ENCODE data around the gene CACNA2D2. TPM values are rescaled to one million over a fixed set of nuclear protein-coding genes. Genes with fewer than 3 reads are reported as not detected.

The CACNA2D2 gene
- total RNA-seq, 1 experiment from 2014 or later: 22.0 TPM

DNA sequence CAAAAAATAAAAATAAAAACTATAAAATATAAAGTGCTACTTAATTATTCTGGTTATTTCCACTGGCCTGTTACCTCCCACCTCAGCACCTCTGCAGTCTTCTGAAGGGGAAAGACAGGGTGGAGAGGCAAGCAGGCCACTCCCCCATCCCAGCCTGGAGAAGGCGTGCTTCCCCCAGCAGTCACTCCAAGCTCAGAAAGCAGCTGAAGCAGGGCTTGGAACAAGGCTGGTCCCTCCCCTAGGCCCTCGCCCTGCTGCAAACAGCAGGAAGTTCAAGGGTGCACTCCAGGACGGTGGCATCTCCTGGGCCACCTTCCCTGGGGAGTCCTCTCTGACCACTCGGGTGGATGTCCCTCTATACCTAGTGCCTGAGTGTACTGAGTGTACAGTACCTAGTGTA lies 21.4 kb downstream of the CACNA2D2 start (continued):
- no peak for TF ChIP-seq ELF4 (CRISPR knock-in tag; IDR thresholded peaks at IDR 0.05; ENCODE audit: low read depth)
- no peak for TF ChIP-seq FOXK1 (CRISPR knock-in tag; IDR thresholded peaks at IDR 0.05)
- TF ChIP-seq ZNF263 (CRISPR knock-in tag; IDR thresholded peaks at IDR 0.05; ENCODE audit: low read depth): no peak

DNA sequence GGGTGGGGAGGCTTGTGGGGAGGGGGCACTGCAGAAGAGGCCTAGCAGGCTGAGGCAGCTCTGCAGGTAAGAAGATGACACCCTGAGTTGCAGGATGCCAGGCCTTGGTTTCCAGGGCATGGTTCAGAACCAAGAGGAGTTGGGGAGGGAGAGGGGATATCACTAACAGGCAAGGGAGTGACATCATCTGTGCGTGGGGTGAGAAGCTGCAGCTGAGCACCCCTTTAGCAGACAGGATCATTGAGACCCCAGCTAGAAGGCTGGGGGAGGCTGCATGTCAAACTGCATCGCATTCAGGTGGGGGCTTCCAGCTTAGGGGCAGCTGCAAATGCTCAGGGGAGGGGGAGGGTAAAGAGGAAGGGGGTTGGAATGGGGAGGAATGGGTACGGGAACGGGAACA lies 23.0 kb downstream of the CACNA2D2 start:
- H3K36me3 Mint-ChIP-seq: peaks cover 3% of the 10 kb centered on the region; the same call in 1 of the 2 replicates
- ATAC-seq (no peak), DNase-seq (ENCODE audit: low spot score) (no peak)
- no peak overlapping the region for H3K27ac Mint-ChIP-seq
- H3K9me3 Mint-ChIP-seq: no peaks in the 10 kb centered on the region
- no peaks in the 10 kb centered on the region; the same call in 1 of the 2 replicates for H3K27me3 Mint-ChIP-seq (ENCODE audit: low read depth)
- ChIA-PET POLR2A (no interaction called here), CTCF (interaction anchor here (1.0 to 1.2 kb wide), 2 partner anchors 15 to 36 kb away, joined by 3 read pairs; no protein-coding TSS in a partner anchor)
- no peak overlapping the region for H3K4me3 Mint-ChIP-seq
- H3K4me1 Mint-ChIP-seq: peaks cover 42% of the 10 kb centered on the region
- TF ChIP-seq HMGA2 (CRISPR knock-in tag; IDR thresholded peaks at IDR 0.05) (no peak), IRF2 (CRISPR knock-in tag; IDR thresholded peaks at IDR 0.05; ENCODE audit: borderline replicate concordance, low read depth) (no peak), JAZF1 (CRISPR knock-in tag; IDR thresholded peaks at IDR 0.05) (no peak), TCF7 (CRISPR knock-in tag; IDR thresholded peaks at IDR 0.05; ENCODE audit: low read depth) (no peak), TEAD1 (CRISPR knock-in tag; IDR thresholded peaks at IDR 0.05) (no peak), RELA (CRISPR knock-in tag; IDR thresholded peaks at IDR 0.05; ENCODE audit: borderline replicate concordance) (no peak), GRHL2 (CRISPR knock-in tag; IDR thresholded peaks at IDR 0.05; ENCODE audit: insufficient replicate concordance, severe bottlenecking) (no peak), ZNF121 (CRISPR knock-in tag; IDR thresholded peaks at IDR 0.05) (no peak), PRRX2 (CRISPR knock-in tag; IDR thresholded peaks at IDR 0.05) (no peak), SMAD4 (CRISPR knock-in tag; IDR thresholded peaks at IDR 0.05) (no peak), FOXJ3 (CRISPR knock-in tag; IDR thresholded peaks at IDR 0.05; ENCODE audit: borderline replicate concordance) (no peak), ZBTB21 (CRISPR knock-in tag; IDR thresholded peaks at IDR 0.05; ENCODE audit: borderline replicate concordance) (no peak)
- TF ChIP-seq, protein P1, sequence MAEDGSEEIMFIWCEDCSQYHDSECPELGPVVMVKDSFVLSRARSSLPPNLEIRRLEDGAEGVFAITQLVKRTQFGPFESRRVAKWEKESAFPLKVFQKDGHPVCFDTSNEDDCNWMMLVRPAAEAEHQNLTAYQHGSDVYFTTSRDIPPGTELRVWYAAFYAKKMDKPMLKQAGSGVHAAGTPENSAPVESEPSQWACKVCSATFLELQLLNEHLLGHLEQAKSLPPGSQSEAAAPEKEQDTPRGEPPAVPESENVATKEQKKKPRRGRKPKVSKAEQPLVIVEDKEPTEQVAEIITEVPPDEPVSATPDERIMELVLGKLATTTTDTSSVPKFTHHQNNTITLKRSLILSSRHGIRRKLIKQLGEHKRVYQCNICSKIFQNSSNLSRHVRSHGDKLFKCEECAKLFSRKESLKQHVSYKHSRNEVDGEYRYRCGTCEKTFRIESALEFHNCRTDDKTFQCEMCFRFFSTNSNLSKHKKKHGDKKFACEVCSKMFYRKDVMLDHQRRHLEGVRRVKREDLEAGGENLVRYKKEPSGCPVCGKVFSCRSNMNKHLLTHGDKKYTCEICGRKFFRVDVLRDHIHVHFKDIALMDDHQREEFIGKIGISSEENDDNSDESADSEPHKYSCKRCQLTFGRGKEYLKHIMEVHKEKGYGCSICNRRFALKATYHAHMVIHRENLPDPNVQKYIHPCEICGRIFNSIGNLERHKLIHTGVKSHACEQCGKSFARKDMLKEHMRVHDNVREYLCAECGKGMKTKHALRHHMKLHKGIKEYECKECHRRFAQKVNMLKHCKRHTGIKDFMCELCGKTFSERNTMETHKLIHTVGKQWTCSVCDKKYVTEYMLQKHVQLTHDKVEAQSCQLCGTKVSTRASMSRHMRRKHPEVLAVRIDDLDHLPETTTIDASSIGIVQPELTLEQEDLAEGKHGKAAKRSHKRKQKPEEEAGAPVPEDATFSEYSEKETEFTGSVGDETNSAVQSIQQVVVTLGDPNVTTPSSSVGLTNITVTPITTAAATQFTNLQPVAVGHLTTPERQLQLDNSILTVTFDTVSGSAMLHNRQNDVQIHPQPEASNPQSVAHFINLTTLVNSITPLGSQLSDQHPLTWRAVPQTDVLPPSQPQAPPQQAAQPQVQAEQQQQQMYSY (CRISPR knock-in tag; IDR thresholded peaks at IDR 0.05): no peak
- TF ChIP-seq, protein P2, sequence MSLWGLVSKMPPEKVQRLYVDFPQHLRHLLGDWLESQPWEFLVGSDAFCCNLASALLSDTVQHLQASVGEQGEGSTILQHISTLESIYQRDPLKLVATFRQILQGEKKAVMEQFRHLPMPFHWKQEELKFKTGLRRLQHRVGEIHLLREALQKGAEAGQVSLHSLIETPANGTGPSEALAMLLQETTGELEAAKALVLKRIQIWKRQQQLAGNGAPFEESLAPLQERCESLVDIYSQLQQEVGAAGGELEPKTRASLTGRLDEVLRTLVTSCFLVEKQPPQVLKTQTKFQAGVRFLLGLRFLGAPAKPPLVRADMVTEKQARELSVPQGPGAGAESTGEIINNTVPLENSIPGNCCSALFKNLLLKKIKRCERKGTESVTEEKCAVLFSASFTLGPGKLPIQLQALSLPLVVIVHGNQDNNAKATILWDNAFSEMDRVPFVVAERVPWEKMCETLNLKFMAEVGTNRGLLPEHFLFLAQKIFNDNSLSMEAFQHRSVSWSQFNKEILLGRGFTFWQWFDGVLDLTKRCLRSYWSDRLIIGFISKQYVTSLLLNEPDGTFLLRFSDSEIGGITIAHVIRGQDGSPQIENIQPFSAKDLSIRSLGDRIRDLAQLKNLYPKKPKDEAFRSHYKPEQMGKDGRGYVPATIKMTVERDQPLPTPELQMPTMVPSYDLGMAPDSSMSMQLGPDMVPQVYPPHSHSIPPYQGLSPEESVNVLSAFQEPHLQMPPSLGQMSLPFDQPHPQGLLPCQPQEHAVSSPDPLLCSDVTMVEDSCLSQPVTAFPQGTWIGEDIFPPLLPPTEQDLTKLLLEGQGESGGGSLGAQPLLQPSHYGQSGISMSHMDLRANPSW (CRISPR knock-in tag; conservative IDR thresholded peaks at IDR 0.05; ENCODE audit: low read depth): no peak
- TF ChIP-seq, protein P3, sequence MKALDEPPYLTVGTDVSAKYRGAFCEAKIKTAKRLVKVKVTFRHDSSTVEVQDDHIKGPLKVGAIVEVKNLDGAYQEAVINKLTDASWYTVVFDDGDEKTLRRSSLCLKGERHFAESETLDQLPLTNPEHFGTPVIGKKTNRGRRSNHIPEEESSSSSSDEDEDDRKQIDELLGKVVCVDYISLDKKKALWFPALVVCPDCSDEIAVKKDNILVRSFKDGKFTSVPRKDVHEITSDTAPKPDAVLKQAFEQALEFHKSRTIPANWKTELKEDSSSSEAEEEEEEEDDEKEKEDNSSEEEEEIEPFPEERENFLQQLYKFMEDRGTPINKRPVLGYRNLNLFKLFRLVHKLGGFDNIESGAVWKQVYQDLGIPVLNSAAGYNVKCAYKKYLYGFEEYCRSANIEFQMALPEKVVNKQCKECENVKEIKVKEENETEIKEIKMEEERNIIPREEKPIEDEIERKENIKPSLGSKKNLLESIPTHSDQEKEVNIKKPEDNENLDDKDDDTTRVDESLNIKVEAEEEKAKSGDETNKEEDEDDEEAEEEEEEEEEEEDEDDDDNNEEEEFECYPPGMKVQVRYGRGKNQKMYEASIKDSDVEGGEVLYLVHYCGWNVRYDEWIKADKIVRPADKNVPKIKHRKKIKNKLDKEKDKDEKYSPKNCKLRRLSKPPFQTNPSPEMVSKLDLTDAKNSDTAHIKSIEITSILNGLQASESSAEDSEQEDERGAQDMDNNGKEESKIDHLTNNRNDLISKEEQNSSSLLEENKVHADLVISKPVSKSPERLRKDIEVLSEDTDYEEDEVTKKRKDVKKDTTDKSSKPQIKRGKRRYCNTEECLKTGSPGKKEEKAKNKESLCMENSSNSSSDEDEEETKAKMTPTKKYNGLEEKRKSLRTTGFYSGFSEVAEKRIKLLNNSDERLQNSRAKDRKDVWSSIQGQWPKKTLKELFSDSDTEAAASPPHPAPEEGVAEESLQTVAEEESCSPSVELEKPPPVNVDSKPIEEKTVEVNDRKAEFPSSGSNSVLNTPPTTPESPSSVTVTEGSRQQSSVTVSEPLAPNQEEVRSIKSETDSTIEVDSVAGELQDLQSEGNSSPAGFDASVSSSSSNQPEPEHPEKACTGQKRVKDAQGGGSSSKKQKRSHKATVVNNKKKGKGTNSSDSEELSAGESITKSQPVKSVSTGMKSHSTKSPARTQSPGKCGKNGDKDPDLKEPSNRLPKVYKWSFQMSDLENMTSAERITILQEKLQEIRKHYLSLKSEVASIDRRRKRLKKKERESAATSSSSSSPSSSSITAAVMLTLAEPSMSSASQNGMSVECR (CRISPR knock-in tag; IDR thresholded peaks at IDR 0.05; ENCODE audit: borderline replicate concordance): no peak
- TF ChIP-seq, protein P4, sequence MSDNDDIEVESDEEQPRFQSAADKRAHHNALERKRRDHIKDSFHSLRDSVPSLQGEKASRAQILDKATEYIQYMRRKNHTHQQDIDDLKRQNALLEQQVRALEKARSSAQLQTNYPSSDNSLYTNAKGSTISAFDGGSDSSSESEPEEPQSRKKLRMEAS (CRISPR knock-in tag; IDR thresholded peaks at IDR 0.05): no peak
- TF ChIP-seq, protein P5, sequence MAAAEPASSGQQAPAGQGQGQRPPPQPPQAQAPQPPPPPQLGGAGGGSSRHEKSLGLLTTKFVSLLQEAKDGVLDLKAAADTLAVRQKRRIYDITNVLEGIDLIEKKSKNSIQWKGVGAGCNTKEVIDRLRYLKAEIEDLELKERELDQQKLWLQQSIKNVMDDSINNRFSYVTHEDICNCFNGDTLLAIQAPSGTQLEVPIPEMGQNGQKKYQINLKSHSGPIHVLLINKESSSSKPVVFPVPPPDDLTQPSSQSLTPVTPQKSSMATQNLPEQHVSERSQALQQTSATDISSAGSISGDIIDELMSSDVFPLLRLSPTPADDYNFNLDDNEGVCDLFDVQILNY (CRISPR knock-in tag; IDR thresholded peaks at IDR 0.05): no peak
- TF ChIP-seq, protein P6, sequence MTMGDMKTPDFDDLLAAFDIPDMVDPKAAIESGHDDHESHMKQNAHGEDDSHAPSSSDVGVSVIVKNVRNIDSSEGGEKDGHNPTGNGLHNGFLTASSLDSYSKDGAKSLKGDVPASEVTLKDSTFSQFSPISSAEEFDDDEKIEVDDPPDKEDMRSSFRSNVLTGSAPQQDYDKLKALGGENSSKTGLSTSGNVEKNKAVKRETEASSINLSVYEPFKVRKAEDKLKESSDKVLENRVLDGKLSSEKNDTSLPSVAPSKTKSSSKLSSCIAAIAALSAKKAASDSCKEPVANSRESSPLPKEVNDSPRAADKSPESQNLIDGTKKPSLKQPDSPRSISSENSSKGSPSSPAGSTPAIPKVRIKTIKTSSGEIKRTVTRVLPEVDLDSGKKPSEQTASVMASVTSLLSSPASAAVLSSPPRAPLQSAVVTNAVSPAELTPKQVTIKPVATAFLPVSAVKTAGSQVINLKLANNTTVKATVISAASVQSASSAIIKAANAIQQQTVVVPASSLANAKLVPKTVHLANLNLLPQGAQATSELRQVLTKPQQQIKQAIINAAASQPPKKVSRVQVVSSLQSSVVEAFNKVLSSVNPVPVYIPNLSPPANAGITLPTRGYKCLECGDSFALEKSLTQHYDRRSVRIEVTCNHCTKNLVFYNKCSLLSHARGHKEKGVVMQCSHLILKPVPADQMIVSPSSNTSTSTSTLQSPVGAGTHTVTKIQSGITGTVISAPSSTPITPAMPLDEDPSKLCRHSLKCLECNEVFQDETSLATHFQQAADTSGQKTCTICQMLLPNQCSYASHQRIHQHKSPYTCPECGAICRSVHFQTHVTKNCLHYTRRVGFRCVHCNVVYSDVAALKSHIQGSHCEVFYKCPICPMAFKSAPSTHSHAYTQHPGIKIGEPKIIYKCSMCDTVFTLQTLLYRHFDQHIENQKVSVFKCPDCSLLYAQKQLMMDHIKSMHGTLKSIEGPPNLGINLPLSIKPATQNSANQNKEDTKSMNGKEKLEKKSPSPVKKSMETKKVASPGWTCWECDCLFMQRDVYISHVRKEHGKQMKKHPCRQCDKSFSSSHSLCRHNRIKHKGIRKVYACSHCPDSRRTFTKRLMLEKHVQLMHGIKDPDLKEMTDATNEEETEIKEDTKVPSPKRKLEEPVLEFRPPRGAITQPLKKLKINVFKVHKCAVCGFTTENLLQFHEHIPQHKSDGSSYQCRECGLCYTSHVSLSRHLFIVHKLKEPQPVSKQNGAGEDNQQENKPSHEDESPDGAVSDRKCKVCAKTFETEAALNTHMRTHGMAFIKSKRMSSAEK (CRISPR knock-in tag; IDR thresholded peaks at IDR 0.05; ENCODE audit: borderline replicate concordance): no peak
